OCI-LY7 (cell line): ENCODE measurements around the gene OR1K1.

ENCODE experiments used
- EZH2phosphoT487 ChIP-seq: fragments of 200-600 bp; sonication (generic); IDR thresholded peaks from 2 replicates; pipeline ENCODE4 v1.6.1; 2018; ENCODE audit warnings: low read depth, borderline replicate concordance, mild to moderate bottlenecking, mixed run types, antibody characterized with exemption, low read length, moderate library complexity, mixed read lengths
- TF ChIP-seq, protein P1 (sequence below): fragments of 200-600 bp; sonication (generic); conservative IDR thresholded peaks from 2 replicates; pipeline ENCODE4 v1.5.1; 2014; ENCODE audit warnings: mild to moderate bottlenecking, antibody characterized with exemption, low read length, moderate library complexity, mixed read lengths

DNA sequence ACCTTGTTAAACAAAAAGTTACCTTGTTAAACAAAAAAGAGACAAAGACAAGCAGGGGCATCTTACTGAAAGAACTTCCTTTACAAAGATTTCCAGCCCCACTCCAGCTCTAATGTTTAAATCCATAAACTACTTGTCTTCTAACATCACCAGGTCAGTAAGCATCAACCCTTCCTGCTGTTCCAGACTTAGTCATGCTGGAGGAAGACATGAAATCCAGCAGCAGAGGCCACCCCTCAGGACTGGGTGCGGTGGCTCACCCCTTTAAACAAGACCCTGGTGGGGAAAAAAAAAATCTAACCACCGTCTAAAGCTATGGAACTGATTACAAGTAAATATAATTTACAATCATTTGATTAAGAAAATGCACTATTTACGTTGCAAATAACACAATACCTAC is 19.4 kb downstream of the OR1K1 start:
- TF ChIP-seq, protein P1, sequence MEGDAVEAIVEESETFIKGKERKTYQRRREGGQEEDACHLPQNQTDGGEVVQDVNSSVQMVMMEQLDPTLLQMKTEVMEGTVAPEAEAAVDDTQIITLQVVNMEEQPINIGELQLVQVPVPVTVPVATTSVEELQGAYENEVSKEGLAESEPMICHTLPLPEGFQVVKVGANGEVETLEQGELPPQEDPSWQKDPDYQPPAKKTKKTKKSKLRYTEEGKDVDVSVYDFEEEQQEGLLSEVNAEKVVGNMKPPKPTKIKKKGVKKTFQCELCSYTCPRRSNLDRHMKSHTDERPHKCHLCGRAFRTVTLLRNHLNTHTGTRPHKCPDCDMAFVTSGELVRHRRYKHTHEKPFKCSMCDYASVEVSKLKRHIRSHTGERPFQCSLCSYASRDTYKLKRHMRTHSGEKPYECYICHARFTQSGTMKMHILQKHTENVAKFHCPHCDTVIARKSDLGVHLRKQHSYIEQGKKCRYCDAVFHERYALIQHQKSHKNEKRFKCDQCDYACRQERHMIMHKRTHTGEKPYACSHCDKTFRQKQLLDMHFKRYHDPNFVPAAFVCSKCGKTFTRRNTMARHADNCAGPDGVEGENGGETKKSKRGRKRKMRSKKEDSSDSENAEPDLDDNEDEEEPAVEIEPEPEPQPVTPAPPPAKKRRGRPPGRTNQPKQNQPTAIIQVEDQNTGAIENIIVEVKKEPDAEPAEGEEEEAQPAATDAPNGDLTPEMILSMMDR: no peak
- TF ChIP-seq EZH2phosphoT487: no peak
